Osteocyte (in vitro differentiated cells): ENCODE measurements around the gene WDR43. TPM values are rescaled to one million over a fixed set of nuclear protein-coding genes. Genes with fewer than 3 reads are reported as not detected.

Experiments used
- DNase-seq: peaks from one replicate; pipeline ENCODE4 v3.0.0; 2021; ENCODE audit warnings: mixed read lengths; ENCODE audit not compliant: unreplicated experiment; ENCODE audit errors: extremely low spot score
- H3K27ac Mint-ChIP-seq: one replicate; pipeline ENCODE4 v1.8.0; 2021; ENCODE audit warnings: mild to moderate bottlenecking, mixed read lengths; ENCODE audit not compliant: unreplicated experiment
- H3K27me3 Mint-ChIP-seq: one replicate; pipeline ENCODE4 v1.8.0; 2021; ENCODE audit warnings: mixed read lengths; ENCODE audit not compliant: unreplicated experiment
- H3K36me3 Mint-ChIP-seq: one replicate; pipeline ENCODE4 v1.8.0; 2021; ENCODE audit warnings: mixed read lengths; ENCODE audit not compliant: unreplicated experiment
- H3K4me1 Mint-ChIP-seq: one replicate; pipeline ENCODE4 v1.8.0; 2021; ENCODE audit warnings: mixed read lengths; ENCODE audit not compliant: unreplicated experiment
- H3K4me3 Mint-ChIP-seq: one replicate; pipeline ENCODE4 v1.8.0; 2021; ENCODE audit warnings: mild to moderate bottlenecking, moderate library complexity, mixed read lengths; ENCODE audit not compliant: unreplicated experiment
- H3K9me3 Mint-ChIP-seq: one replicate; pipeline ENCODE4 v1.8.0; 2021; ENCODE audit warnings: mixed read lengths; ENCODE audit not compliant: unreplicated experiment
- total RNA-seq: library from RNA; stranded (reverse); gene quantifications from 2 replicates; pipeline ENCODE4 v1.2.1, GENCODE V29; 2021
- TF ChIP-seq, protein P1 (sequence below): fragments of 200-600 bp; sonication (generic); IDR thresholded peaks from 2 replicates; pipeline ENCODE4 v1.5.0; 2021; ENCODE audit warnings: antibody characterized with exemption, mild to moderate bottlenecking, moderate library complexity

Gene WDR43
- total RNA-seq, 1 donor from 2014 or later = 39.8 TPM

DNA sequence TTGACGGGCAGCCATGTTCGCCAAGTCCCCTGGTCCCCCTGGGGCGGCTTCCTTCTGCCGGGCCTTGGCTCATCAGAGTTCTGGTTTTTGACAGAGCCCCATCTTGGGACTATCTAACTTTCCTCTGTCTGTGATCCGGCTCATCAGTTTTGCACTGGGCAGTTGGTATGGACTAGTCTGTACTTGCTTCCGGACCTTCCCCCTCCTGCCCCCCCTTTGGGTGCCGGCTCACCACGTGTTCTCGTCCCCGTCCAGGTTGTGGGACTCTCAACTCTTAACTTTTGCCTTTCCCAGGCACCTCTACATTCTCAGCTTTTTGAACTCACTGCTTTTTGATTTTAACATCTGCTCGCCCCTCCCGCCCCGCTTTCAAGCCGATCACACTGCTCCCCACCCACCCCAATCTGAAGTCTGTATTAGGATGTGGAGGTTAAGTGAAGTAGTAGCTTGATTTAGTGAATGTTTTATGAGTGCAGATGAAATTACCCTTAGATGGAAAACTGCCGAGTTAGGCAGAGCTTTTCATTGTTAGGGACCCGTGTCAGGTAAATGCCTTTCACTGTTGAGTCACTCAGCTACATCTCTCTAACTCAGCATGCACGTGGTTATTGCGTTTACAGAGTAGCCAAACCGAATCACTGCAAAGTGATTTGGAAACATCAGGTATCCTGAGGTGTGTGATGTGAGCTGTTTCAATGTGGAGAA lies 874 bp downstream of the WDR43 start:
- Mint-ChIP-seq H3K27ac (peak overlapping the region; percentile 85), H3K36me3 (no peaks in the 10 kb centered on the region), H3K4me1 (peaks cover 37% of the 10 kb centered on the region), H3K27me3 (no peaks in the 10 kb centered on the region), H3K4me3 (peak overlapping the region; percentile 92), H3K9me3 (no peaks in the 10 kb centered on the region)
- TF ChIP-seq, protein P1, sequence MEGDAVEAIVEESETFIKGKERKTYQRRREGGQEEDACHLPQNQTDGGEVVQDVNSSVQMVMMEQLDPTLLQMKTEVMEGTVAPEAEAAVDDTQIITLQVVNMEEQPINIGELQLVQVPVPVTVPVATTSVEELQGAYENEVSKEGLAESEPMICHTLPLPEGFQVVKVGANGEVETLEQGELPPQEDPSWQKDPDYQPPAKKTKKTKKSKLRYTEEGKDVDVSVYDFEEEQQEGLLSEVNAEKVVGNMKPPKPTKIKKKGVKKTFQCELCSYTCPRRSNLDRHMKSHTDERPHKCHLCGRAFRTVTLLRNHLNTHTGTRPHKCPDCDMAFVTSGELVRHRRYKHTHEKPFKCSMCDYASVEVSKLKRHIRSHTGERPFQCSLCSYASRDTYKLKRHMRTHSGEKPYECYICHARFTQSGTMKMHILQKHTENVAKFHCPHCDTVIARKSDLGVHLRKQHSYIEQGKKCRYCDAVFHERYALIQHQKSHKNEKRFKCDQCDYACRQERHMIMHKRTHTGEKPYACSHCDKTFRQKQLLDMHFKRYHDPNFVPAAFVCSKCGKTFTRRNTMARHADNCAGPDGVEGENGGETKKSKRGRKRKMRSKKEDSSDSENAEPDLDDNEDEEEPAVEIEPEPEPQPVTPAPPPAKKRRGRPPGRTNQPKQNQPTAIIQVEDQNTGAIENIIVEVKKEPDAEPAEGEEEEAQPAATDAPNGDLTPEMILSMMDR = no peak
- DNase-seq = no peak

- H3K9me3 Mint-ChIP-seq = no peaks in the 10 kb centered on the region
- no peaks in the 10 kb centered on the region for H3K36me3 Mint-ChIP-seq
- H3K4me3 Mint-ChIP-seq = peak overlapping the region; percentile 38
- H3K4me1 Mint-ChIP-seq = peaks cover 48% of the 10 kb centered on the region
- TF ChIP-seq, protein P1 = no peak
- no peak overlapping the region for H3K27ac Mint-ChIP-seq
- H3K27me3 Mint-ChIP-seq = no peaks in the 10 kb centered on the region
- no peak for DNase-seq
These were observed 2.4 kb downstream of the WDR43 start for GRCh38 chr2:28896906-28897305.

- peaks cover 51% of the 10 kb centered on the region for H3K4me1 Mint-ChIP-seq
- no peak overlapping the region for H3K27ac Mint-ChIP-seq
- H3K36me3 Mint-ChIP-seq = peaks cover 6% of the 10 kb centered on the region
- H3K9me3 Mint-ChIP-seq = no peaks in the 10 kb centered on the region
- H3K27me3 Mint-ChIP-seq = no peaks in the 10 kb centered on the region
- TF ChIP-seq, protein P1 = no peak
- no peak for DNase-seq
- no peak overlapping the region for H3K4me3 Mint-ChIP-seq
These were observed 3.6 kb downstream of the WDR43 start for GRCh38 chr2:28898048-28898447.

GRCh38 chr2:28901202-28901601 lies 6.7 kb downstream of the WDR43 start:
- H3K27me3 Mint-ChIP-seq = no peaks in the 10 kb centered on the region
- H3K9me3 Mint-ChIP-seq = no peaks in the 10 kb centered on the region
- TF ChIP-seq, protein P1 = no peak
- H3K27ac Mint-ChIP-seq = no peak overlapping the region
- H3K36me3 Mint-ChIP-seq = peaks cover 16% of the 10 kb centered on the region
- H3K4me3 Mint-ChIP-seq = no peak overlapping the region
- peaks cover 52% of the 10 kb centered on the region for H3K4me1 Mint-ChIP-seq
- no peak for DNase-seq

- Mint-ChIP-seq H3K4me3 (no peak overlapping the region), H3K4me1 (peaks cover 45% of the 10 kb centered on the region), H3K9me3 (no peaks in the 10 kb centered on the region), H3K36me3 (peaks cover 22% of the 10 kb centered on the region), H3K27me3 (no peaks in the 10 kb centered on the region), H3K27ac (no peak overlapping the region)
- no peak for DNase-seq
- TF ChIP-seq, protein P1 = no peak
These were observed 7.4 kb downstream of the WDR43 start for GRCh38 chr2:28901841-28902240.
